ENCODE measurements around the gene ANGPTL1.

ANGPTL1 gene

GRCh38 chr1:178899402-178899801 lies 28.5 kb upstream of the ANGPTL1 start:
- Histone ChIP-seq H3K4me2 (ENCODE audit: low read depth, low read length, poor library complexity, severe bottlenecking) (no peak overlapping the region), H3K9ac (ENCODE audit: low read depth, low read length, poor library complexity, severe bottlenecking) (no peak overlapping the region), H3K79me2 (ENCODE audit: insufficient read depth, low read length) (no peaks in the 10 kb centered on the region), H3K4me3 (ENCODE audit: low read length, poor library complexity, severe bottlenecking) (no peak overlapping the region), H3K27me3 (ENCODE audit: insufficient read depth, low read length, poor library complexity, severe bottlenecking) (no peaks in the 10 kb centered on the region), H3K9me3 (ENCODE audit: insufficient read depth, low read depth, low read length) (no peaks in the 10 kb centered on the region), H3K36me3 (ENCODE audit: insufficient read depth, low read length) (0 out of 2 replicates have a peak, but pooled peaks cover 5% of the 10 kb centered on the region), H4K20me1 (ENCODE audit: insufficient read depth, low read length, poor library complexity, severe bottlenecking) (no peaks in the 10 kb centered on the region), H2AFZ (ENCODE audit: low read length) (no peak overlapping the region), H3K9me2 (replicated peaks; ENCODE audit: low read depth, low read length) (no peaks in the 10 kb centered on the region), H3F3A (ENCODE audit: low read depth) (no peaks in the 10 kb centered on the region), H3K4me1 (ENCODE audit: insufficient read depth, low read length, poor library complexity, severe bottlenecking) (no peaks in the 10 kb centered on the region)
- TF ChIP-seq, protein P1, sequence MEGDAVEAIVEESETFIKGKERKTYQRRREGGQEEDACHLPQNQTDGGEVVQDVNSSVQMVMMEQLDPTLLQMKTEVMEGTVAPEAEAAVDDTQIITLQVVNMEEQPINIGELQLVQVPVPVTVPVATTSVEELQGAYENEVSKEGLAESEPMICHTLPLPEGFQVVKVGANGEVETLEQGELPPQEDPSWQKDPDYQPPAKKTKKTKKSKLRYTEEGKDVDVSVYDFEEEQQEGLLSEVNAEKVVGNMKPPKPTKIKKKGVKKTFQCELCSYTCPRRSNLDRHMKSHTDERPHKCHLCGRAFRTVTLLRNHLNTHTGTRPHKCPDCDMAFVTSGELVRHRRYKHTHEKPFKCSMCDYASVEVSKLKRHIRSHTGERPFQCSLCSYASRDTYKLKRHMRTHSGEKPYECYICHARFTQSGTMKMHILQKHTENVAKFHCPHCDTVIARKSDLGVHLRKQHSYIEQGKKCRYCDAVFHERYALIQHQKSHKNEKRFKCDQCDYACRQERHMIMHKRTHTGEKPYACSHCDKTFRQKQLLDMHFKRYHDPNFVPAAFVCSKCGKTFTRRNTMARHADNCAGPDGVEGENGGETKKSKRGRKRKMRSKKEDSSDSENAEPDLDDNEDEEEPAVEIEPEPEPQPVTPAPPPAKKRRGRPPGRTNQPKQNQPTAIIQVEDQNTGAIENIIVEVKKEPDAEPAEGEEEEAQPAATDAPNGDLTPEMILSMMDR (conservative IDR thresholded peaks at IDR 0.05; ENCODE audit: low read length), result no peak
- TF ChIP-seq EZH2phosphoT487 (IDR thresholded peaks at IDR 0.05; ENCODE audit: borderline replicate concordance), result no peak

DNA sequence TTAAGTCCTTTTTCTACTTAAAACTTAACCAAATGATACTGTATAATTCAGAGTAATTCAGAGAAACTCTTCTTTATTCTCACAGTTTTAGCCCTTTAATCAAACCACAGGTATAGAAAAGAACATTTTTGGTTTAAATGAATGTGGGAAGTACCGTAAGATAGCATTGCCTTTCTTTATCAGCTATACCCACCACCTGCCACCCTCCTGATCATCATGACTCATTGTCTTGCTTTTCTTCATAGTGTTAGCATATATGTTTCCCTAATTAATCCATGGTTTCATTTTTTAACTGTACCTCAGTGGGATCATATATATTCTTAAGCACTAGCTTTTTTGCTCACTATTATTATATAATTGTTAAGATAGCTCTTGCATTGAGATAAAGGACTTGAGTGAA lies 27.5 kb upstream of the ANGPTL1 start:
- H2AFZ ChIP-seq (ENCODE audit: low read length), result no peak overlapping the region
- H3K4me3 ChIP-seq (ENCODE audit: low read length, poor library complexity, severe bottlenecking), result no peak overlapping the region
- no peak overlapping the region for H3K9ac ChIP-seq (ENCODE audit: low read depth, low read length, poor library complexity, severe bottlenecking)
- H3K9me2 ChIP-seq (replicated peaks; ENCODE audit: low read depth, low read length), result no peaks in the 10 kb centered on the region
- no peaks in the 10 kb centered on the region for H4K20me1 ChIP-seq (ENCODE audit: insufficient read depth, low read length, poor library complexity, severe bottlenecking)
- no peaks in the 10 kb centered on the region for H3F3A ChIP-seq (ENCODE audit: low read depth)
- 0 out of 2 replicates have a peak, but pooled peaks cover 9% of the 10 kb centered on the region for H3K36me3 ChIP-seq (ENCODE audit: insufficient read depth, low read length)
- no peaks in the 10 kb centered on the region for H3K79me2 ChIP-seq (ENCODE audit: insufficient read depth, low read length)
- no peak overlapping the region for H3K4me2 ChIP-seq (ENCODE audit: low read depth, low read length, poor library complexity, severe bottlenecking)
- H3K9me3 ChIP-seq (ENCODE audit: insufficient read depth, low read depth, low read length), result no peaks in the 10 kb centered on the region
- no peaks in the 10 kb centered on the region for H3K27me3 ChIP-seq (ENCODE audit: insufficient read depth, low read length, poor library complexity, severe bottlenecking)
- no peak for TF ChIP-seq EZH2phosphoT487 (IDR thresholded peaks at IDR 0.05; ENCODE audit: borderline replicate concordance)
- TF ChIP-seq, protein P1 (conservative IDR thresholded peaks at IDR 0.05; ENCODE audit: low read length), result no peak
- H3K4me1 ChIP-seq (ENCODE audit: insufficient read depth, low read length, poor library complexity, severe bottlenecking), result no peaks in the 10 kb centered on the region

- TF ChIP-seq EZH2phosphoT487 (IDR thresholded peaks at IDR 0.05; ENCODE audit: borderline replicate concordance), result no peak
- TF ChIP-seq, protein P1 (conservative IDR thresholded peaks at IDR 0.05; ENCODE audit: low read length), result no peak
- no peaks in the 10 kb centered on the region for H3K4me1 ChIP-seq (ENCODE audit: insufficient read depth, low read length, poor library complexity, severe bottlenecking)
- no peaks in the 10 kb centered on the region for H3K9me2 ChIP-seq (replicated peaks; ENCODE audit: low read depth, low read length)
- H3K79me2 ChIP-seq (ENCODE audit: insufficient read depth, low read length), result no peaks in the 10 kb centered on the region
- H4K20me1 ChIP-seq (ENCODE audit: insufficient read depth, low read length, poor library complexity, severe bottlenecking), result no peaks in the 10 kb centered on the region
- no peaks in the 10 kb centered on the region for H3F3A ChIP-seq (ENCODE audit: low read depth)
- no peak overlapping the region for H3K4me3 ChIP-seq (ENCODE audit: low read length, poor library complexity, severe bottlenecking)
- H3K9ac ChIP-seq (ENCODE audit: low read depth, low read length, poor library complexity, severe bottlenecking), result no peak overlapping the region
- H3K27me3 ChIP-seq (ENCODE audit: insufficient read depth, low read length, poor library complexity, severe bottlenecking), result no peaks in the 10 kb centered on the region
- no peak overlapping the region for H3K4me2 ChIP-seq (ENCODE audit: low read depth, low read length, poor library complexity, severe bottlenecking)
- H3K36me3 ChIP-seq (ENCODE audit: insufficient read depth, low read length), result 0 out of 2 replicates have a peak, but pooled peaks cover 9% of the 10 kb centered on the region
- no peak overlapping the region for H2AFZ ChIP-seq (ENCODE audit: low read length)
- no peaks in the 10 kb centered on the region for H3K9me3 ChIP-seq (ENCODE audit: insufficient read depth, low read depth, low read length)
Measured at GRCh38 chr1:178895928-178896327, 25.1 kb upstream of the ANGPTL1 start.
